HUES48 (cell line): Measurements from ENCODE around the gene PSMA7.

Experiments
- H3K27ac ChIP-seq: one replicate; pipeline ENCODE4 v1.7.0; 2013; ENCODE audit warnings: low read depth, low read length, inconsistent platforms
- H3K27me3 ChIP-seq: 2 replicates; pipeline ENCODE4 v1.6.1; 2013; ENCODE audit warnings: mild to moderate bottlenecking, low read length; ENCODE audit not compliant: control insufficient read depth, insufficient read depth
- H3K36me3 ChIP-seq: 2 replicates; pipeline ENCODE4 v1.6.1; 2013; ENCODE audit warnings: low read length; ENCODE audit not compliant: control insufficient read depth, insufficient read depth
- H3K4me1 ChIP-seq: 2 replicates; pipeline ENCODE4 v1.6.1; 2013; ENCODE audit warnings: mild to moderate bottlenecking, low read length; ENCODE audit not compliant: control insufficient read depth, insufficient read depth
- H3K4me3 ChIP-seq: 2 replicates; pipeline ENCODE4 v1.5.1; 2013; ENCODE audit warnings: mild to moderate bottlenecking, low read depth, low read length
- H3K9ac ChIP-seq: 2 replicates; pipeline ENCODE4 v1.6.1; 2013; ENCODE audit warnings: mild to moderate bottlenecking, low read depth, low read length, moderate library complexity
- H3K9me3 ChIP-seq: 2 replicates; pipeline ENCODE4 v1.6.1; 2013; ENCODE audit warnings: low read length; ENCODE audit not compliant: control insufficient read depth, insufficient read depth

The PSMA7 gene

DNA sequence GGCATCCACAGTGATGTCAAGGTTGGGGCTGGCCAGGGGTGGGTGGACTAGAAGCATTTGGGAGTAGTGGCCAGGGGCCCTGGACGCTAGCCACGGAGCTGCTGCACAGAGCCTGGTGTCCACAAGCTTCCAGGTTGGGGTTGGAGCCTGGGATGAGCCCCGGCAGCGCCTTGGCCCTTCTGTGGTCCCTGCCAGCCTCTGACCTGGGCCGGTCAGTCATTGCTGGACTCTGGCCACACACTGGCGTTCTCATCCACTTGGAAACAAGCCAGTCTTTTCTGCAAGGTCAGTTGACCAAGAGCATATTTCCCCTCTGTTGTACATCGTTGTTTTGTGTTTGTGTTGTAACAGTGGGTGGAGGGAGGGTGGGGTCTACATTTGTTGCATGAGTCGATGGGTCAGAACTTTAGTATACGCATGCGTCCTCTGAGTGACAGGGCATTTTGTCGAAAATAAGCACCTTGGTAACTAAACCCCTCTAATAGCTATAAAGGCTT lies 8.4 kb downstream of the PSMA7 start:
- Histone ChIP-seq H3K36me3 (peaks cover 98% of the 10 kb centered on the region), H3K4me3 (no peak overlapping the region), H3K27me3 (no peaks in the 10 kb centered on the region), H3K4me1 (no peaks in the 10 kb centered on the region), H3K9me3 (no peaks in the 10 kb centered on the region), H3K9ac (no peak overlapping the region), H3K27ac (no peak overlapping the region)

DNA sequence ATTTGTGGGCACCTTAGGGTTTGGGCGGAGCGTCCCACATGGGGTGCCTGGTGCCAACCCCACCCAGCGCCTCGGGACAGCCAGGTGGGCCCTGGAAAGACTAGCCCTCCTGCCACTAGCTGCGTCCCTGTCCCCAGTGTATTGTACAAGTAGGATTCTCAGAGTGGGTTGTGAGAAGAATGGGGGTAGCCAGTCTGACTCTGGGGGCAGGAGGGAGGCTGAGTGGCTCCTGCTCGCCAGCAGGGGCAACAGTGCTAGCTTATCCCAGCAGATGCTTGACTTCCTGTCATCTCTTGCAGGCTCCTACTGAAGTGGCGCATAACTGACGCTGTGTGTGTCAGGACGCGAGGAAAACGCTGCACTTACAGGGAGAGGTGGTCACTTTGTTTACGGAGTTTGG lies 9.3 kb downstream of the PSMA7 start:
- no peak overlapping the region for H3K9ac ChIP-seq
- no peaks in the 10 kb centered on the region for H3K9me3 ChIP-seq
- H3K36me3 ChIP-seq, result peaks cover 98% of the 10 kb centered on the region
- no peak overlapping the region for H3K27ac ChIP-seq
- H3K4me3 ChIP-seq, result no peak overlapping the region
- H3K4me1 ChIP-seq, result no peaks in the 10 kb centered on the region
- H3K27me3 ChIP-seq, result no peaks in the 10 kb centered on the region

DNA sequence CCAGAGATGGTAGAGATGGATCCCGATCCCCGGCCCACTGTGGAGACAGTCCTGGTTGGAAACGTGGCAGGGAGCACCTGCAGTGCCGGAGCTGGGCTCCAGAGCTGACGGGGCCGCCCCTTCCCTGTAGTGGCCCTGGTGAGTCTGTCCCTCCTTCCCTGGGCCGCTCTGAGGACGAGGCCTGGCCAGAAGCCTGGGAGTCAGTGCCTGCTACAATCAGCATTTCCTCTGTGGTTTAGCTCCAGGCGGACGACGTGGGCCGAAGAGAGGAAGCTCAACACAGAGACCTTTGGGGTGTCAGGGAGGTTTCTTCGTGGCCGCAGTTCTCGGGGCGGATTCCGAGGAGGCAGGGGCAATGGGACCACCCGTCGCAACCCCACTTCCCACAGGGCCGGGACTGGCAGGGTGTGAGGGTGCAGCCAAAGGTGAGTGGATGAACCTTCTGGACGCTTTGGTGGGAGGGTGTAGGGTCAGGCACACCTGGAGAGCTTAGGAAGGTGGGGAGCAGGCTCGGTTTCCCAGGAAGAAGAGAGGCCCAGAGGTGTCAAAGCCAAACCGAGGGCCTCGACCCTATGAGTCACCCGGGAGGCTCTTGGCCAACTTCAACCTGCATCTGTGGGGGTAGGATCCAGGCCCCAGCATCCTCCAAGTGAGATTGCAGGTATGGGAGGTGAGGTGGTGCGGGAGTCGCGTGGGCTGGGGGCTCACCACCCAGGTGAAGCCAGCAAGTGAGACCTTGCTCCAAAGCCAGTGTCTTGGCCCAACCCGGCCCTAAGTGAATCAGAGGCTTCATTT lies 9.9 kb downstream of the PSMA7 start:
- Histone ChIP-seq H3K27ac (no peak overlapping the region), H3K36me3 (peaks cover 98% of the 10 kb centered on the region), H3K4me3 (no peak overlapping the region), H3K9ac (no peak overlapping the region), H3K4me1 (no peaks in the 10 kb centered on the region), H3K27me3 (no peaks in the 10 kb centered on the region), H3K9me3 (no peaks in the 10 kb centered on the region)

DNA sequence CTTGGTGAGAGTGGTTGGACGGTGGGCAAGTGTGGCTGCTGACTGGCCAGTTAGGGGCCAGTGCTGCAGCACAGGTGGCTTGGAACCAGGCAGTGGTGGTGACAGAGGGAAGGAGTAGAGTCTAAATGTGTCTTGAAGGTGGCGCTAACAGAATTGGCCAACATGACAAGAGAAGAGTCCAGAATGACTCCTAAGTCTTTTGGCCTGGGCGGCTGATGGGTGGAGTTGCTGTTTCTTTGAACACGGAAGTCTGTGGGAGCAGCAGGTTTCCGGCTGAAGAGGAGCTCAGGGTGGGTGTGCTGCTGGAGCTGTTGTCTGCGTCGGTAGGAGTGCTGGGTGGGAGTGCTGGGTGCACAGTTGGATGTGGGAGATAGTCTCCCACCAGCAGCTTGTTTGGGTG lies 10.8 kb downstream of the PSMA7 start:
- Histone ChIP-seq H3K4me1 (no peaks in the 10 kb centered on the region), H3K9me3 (no peaks in the 10 kb centered on the region), H3K4me3 (no peak overlapping the region), H3K27me3 (no peaks in the 10 kb centered on the region), H3K27ac (no peak overlapping the region), H3K36me3 (peaks cover 98% of the 10 kb centered on the region), H3K9ac (no peak overlapping the region)

DNA sequence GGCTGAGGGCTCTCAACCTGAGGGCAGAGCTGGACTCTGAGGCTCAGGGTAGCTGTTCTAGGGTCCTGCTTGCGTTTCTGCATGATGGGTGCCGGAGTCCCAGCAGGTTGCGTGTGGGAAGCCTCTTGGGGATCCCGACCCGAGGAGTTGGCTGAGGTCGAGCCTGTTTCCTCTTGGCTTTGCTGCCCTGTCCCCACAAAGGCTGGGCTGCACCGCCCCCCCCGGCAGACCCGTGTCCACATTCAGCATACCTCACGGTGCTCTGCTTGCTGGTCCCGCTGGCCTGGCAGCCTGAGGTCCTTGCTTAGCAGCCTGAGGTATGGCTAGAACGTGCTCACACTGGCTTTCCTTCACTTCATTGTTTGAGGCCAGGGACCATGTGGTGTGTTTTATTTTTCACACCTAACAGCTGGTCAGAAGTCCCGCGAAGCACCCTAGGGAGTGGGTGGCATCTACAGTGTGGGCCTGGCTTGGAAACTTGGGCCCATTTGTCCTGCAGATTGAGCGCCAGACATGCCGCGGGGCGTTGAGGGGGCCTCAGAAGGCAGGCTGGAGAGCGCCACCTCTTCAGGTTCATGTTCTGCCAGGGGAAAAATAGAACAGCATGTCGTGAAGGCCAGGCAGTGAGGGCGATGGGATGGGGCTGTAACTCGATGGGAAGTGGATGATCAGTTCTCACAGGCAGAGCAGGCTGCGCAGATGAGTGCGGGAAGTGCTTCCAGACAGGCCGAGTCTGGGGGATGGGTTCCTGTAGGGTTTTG lies 11.5 kb downstream of the PSMA7 start:
- H3K27me3 ChIP-seq, result no peaks in the 10 kb centered on the region
- H3K9me3 ChIP-seq, result no peaks in the 10 kb centered on the region
- no peak overlapping the region for H3K4me3 ChIP-seq
- H3K27ac ChIP-seq, result no peak overlapping the region
- H3K36me3 ChIP-seq, result peaks cover 99% of the 10 kb centered on the region
- no peaks in the 10 kb centered on the region for H3K4me1 ChIP-seq
- no peak overlapping the region for H3K9ac ChIP-seq

DNA sequence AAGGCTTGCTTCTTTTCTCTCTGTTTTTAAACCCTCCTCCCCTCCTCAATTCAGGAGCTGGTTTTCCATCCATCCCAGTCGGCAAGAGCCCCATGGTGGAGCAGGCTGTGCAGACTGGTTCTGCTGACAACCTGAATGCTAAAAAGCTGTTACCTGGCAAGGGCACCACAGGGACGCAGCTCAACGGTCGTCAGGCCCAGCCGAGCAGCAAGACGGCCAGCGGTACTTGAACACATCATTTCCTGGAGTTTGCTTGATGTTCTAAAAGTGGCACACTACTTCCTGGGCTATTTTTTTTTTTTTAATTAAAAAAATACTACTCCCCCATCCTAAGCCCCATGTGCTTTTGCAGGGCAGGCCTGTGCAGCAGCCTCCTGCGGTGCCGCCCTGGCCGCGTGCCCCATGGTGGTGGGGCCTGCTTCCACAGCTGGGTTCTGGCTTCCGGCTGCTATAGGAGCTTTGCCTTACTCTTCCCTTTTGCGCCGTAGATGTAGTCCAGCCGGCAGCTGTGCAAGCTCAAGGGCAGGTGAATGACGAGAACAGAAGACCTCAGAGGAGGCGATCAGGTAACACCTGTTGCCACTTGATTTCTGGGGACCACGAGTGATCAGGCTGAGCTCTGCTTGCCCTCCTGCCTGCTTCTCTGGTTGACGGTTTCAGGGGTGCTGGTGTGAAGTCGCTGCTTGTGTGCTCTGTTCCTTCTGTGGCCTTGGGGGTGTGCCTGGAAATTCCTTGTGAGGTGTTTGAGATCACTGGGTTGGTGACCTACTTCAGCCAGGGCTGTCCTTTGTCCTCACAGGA lies 13.3 kb downstream of the PSMA7 start:
- no peaks in the 10 kb centered on the region for H3K9me3 ChIP-seq
- H3K4me3 ChIP-seq, result no peak overlapping the region
- H3K27me3 ChIP-seq, result no peaks in the 10 kb centered on the region
- H3K27ac ChIP-seq, result no peak overlapping the region
- no peak overlapping the region for H3K9ac ChIP-seq
- H3K4me1 ChIP-seq, result no peaks in the 10 kb centered on the region
- peaks cover 99% of the 10 kb centered on the region for H3K36me3 ChIP-seq

DNA sequence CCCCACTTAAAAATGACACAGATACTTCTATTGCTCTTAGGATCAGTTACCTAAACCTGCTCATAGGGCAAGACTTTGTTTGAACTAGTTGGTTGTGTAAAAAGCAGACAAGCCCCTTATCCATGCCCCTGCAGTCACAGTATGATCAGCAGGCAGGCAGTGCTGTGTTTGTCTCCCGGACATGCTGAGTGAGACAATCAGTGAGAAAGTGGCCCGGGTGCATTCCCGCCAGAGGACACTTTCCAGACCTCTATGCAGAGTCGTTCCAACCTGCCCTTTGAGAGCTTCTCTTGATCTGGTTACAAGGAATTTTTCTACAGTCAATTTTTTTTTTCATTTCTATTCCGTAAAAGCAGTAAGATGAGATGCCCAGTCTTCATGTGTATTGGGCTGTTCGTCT lies 14.7 kb downstream of the PSMA7 start:
- H3K27me3 ChIP-seq, result no peaks in the 10 kb centered on the region
- H3K9ac ChIP-seq, result no peak overlapping the region
- no peaks in the 10 kb centered on the region for H3K9me3 ChIP-seq
- H3K4me1 ChIP-seq, result no peaks in the 10 kb centered on the region
- no peak overlapping the region for H3K4me3 ChIP-seq
- no peak overlapping the region for H3K27ac ChIP-seq
- H3K36me3 ChIP-seq, result peaks cover 96% of the 10 kb centered on the region

DNA sequence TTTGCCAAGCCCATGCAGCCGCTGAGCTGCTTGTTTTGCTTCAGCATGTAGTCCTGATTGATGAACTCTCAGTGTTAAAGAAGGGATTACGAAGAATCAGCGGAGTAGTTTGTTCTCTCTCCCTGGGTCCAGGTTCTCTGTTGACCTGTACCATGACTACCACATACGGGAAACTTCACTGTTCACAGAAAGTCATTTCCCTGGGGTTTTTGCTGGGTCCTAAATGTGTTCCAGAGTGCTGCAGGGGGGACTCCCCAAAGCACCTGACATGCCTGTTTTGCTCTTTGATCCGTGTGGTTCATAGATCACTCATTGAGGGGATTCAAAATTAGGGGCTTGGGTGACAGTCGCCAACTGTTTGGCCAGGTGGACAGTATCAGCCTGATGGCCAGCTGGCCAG lies 15.4 kb downstream of the PSMA7 start:
- H3K36me3 ChIP-seq, result peaks cover 89% of the 10 kb centered on the region
- H3K9me3 ChIP-seq, result no peaks in the 10 kb centered on the region
- H3K27ac ChIP-seq, result no peak overlapping the region
- no peak overlapping the region for H3K9ac ChIP-seq
- no peaks in the 10 kb centered on the region for H3K4me1 ChIP-seq
- no peak overlapping the region for H3K4me3 ChIP-seq
- H3K27me3 ChIP-seq, result no peaks in the 10 kb centered on the region

DNA sequence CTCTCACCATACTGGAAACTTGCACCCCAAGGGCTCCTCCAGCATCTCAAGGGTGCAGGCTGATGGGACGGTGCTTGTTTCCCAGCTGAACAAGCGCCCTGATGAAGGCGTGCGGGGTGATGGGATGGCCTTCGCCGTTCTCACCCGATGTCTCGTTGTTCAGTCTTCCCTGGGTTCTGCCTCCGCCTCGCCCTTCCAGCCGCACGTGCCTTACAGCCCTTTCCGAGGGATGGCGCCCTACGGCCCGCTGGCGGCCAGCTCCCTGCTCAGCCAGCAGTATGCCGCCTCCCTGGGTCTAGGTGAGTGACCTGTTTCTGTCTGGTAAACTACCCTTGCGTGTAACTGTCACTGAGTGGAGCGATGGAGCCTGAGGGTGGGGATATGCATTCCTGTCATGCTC lies 17.1 kb downstream of the PSMA7 start:
- Histone ChIP-seq H3K27me3 (no peaks in the 10 kb centered on the region), H3K4me1 (no peaks in the 10 kb centered on the region), H3K27ac (no peak overlapping the region), H3K36me3 (peaks cover 73% of the 10 kb centered on the region), H3K9me3 (no peaks in the 10 kb centered on the region), H3K4me3 (no peak overlapping the region), H3K9ac (no peak overlapping the region)

DNA sequence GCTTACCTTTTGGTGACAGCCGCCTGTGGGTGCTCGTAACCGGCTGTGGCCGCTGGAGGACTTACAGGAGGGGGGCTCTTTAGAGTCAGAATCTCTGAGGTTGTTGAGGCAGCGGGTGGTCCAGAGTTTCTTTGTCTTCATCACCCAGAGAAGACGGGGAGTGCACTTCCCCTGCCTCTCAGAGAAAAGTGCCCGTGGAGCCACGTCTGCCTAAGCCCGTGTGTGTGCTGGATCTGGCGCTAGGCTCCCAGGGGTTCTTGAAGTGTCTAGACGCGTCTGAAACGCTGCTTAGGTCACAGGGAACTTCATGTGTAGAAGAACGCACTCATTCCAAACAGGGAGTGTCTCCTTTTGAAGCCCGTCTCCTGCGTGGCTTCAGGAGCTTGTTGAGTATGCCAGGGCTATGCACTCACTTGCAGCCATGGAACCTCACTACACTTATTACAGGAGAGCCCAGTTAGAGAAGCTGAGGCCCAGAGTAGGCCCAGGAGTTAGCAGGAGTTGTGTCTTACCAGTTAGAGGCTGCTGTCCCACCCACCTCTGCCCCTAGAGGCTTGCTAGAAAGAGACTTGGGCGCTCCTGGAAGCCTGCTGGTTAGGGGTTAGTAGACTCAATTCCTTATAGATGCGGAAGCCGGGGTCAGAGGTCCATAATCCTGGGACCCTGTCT lies 19.6 kb downstream of the PSMA7 start:
- H3K9me3 ChIP-seq, result no peaks in the 10 kb centered on the region
- no peaks in the 10 kb centered on the region for H3K27me3 ChIP-seq
- H3K27ac ChIP-seq, result no peak overlapping the region
- H3K36me3 ChIP-seq, result peaks cover 47% of the 10 kb centered on the region
- H3K4me3 ChIP-seq, result peak overlapping the region; percentile 80
- H3K9ac ChIP-seq, result no peak overlapping the region
- H3K4me1 ChIP-seq, result no peaks in the 10 kb centered on the region; the same call in 1 of the 2 replicates
